Esophagus (tissue), 2 donors: ENCODE measurements around the gene DBNDD2. TPM values are rescaled to one million over a fixed set of nuclear protein-coding genes. Genes with fewer than 3 reads are reported as not detected.

ENCODE experiments used
- H3K27ac ChIP-seq, 2 donors: one replicate each; pipeline ENCODE4 v1.5.1; 2013; ENCODE audit warnings: low read depth in 2 of 2, mild to moderate bottlenecking in 2 of 2, inconsistent platforms in 1 of 2, low read length in 1 of 2, moderate library complexity in 1 of 2
- H3K27me3 ChIP-seq, 2 donors: one replicate each; pipeline ENCODE4 v1.6.1; 2013; ENCODE audit warnings: low read length in 2 of 2, control low read depth in 1 of 2, mild to moderate bottlenecking in 1 of 2; ENCODE audit not compliant: insufficient read depth in 2 of 2, control insufficient read depth in 1 of 2
- H3K36me3 ChIP-seq, 2 donors: one replicate each; pipeline ENCODE4 v1.6.1; 2013; ENCODE audit warnings: low read length in 1 of 2; ENCODE audit not compliant: control insufficient read depth in 2 of 2, insufficient read depth in 2 of 2
- H3K4me1 ChIP-seq, 2 donors: one replicate each; pipeline ENCODE4 v1.6.1; 2013; ENCODE audit warnings: low read length in 1 of 2; ENCODE audit not compliant: control insufficient read depth in 2 of 2, insufficient read depth in 2 of 2
- H3K4me3 ChIP-seq, 2 donors: one replicate each; pipeline ENCODE4 v1.5.1; 2013; ENCODE audit warnings: low read length in 2 of 2, mild to moderate bottlenecking in 2 of 2, low read depth in 1 of 2, moderate library complexity in 1 of 2
- H3K9me3 ChIP-seq, 2 donors: one replicate each; pipeline ENCODE4 v1.6.1; 2013; ENCODE audit warnings: mild to moderate bottlenecking in 2 of 2, low read depth in 1 of 2, low read length in 1 of 2, moderate library complexity in 1 of 2; ENCODE audit not compliant: control insufficient read depth in 2 of 2, insufficient read depth in 1 of 2
- WGBS, 2 donors: extraction: QIAGEN DNeasy Blood & Tissue Kit; methylation state at CpG; one replicate each; pipeline ENCODE4 v1.1.7; 2013; 5-methylcytosine and 5-hydroxymethylcytosine counted together
- polyA plus RNA-seq, 2 donors: library from polyadenylated mRNA; stranded (reverse); fragments of 200-250 nt; gene quantifications; one replicate each; pipeline ENCODE4 v1.2.3, GENCODE V29; 2013
- donor health status: healthy with polysubstance abuse.
- donor health status: Bipolar disorder and iron deficiency.

The DBNDD2 gene
- polyA plus RNA-seq, 2 donors = 31.0 to 65.1 TPM

GRCh38 chr20:45400346-45401031 is 7.6 kb upstream of the DBNDD2 start:
- peaks cover 0 to 2% of the 10 kb centered on the region in 2 donors for H3K4me1 ChIP-seq
- peaks cover 4 to 5% of the 10 kb centered on the region in 2 donors for H3K9me3 ChIP-seq
- no peaks in the 10 kb centered on the region for H3K27me3 ChIP-seq
- H3K36me3 ChIP-seq = no peaks in the 10 kb centered on the region
- H3K4me3 ChIP-seq = no peak overlapping the region
- H3K27ac ChIP-seq = no peak overlapping the region
- 96 to 99% methylated on average over 6 of the region's 6 CpGs for WGBS, 2 donors

- WGBS, 2 donors = 96% methylated on average over 1 of the region's 1 CpG
- Histone ChIP-seq H3K9me3 (peaks cover 3 to 5% of the 10 kb centered on the region in 2 donors), H3K4me3 (no peak overlapping the region), H3K27me3 (no peaks in the 10 kb centered on the region), H3K4me1 (peaks cover 3 to 12% of the 10 kb centered on the region in 2 donors), H3K36me3 (no peaks in the 10 kb centered on the region), H3K27ac (no peak overlapping the region)
These were observed 5.1 kb upstream of the DBNDD2 start for GRCh38 chr20:45402946-45403345.

GRCh38 chr20:45404438-45404837 is 3.7 kb upstream of the DBNDD2 start:
- Histone ChIP-seq H3K27me3 (no peaks in the 10 kb centered on the region), H3K9me3 (peaks cover 2 to 5% of the 10 kb centered on the region in 2 donors), H3K36me3 (peaks cover 0 to 3% of the 10 kb centered on the region in 2 donors), H3K4me3 (no peak overlapping the region), H3K27ac (no peak overlapping the region), H3K4me1 (peaks cover 3 to 14% of the 10 kb centered on the region in 2 donors)
- 73 to 81% methylated on average over 1 of the region's 1 CpG for WGBS, 2 donors

GRCh38 chr20:45405571-45406259 is 2.4 kb upstream of the DBNDD2 start:
- Histone ChIP-seq H3K27me3 (no peaks in the 10 kb centered on the region), H3K27ac (peak overlapping the region; percentile 86 to 89), H3K9me3 (peaks cover 0 to under 1% of the 10 kb centered on the region in 2 donors), H3K4me3 (peak overlapping the region; percentile 71 to 77), H3K4me1 (peaks cover 3 to 14% of the 10 kb centered on the region in 2 donors), H3K36me3 (peaks cover 0 to 9% of the 10 kb centered on the region in 2 donors)
- 1 to 2% methylated on average over 45 to 49 of the region's 49 CpGs for WGBS, 2 donors

- 1% methylated on average over 62 to 87 of the region's 87 CpGs for WGBS, 2 donors
- peaks cover 0 to 9% of the 10 kb centered on the region in 2 donors for H3K36me3 ChIP-seq
These were observed 1.6 kb upstream of the DBNDD2 start for GRCh38 chr20:45406260-45407066.

GRCh38 chr20:45407067-45407745 is 883 bp upstream of the DBNDD2 start:
- peak overlapping the region; percentile 86 to 89 for H3K27ac ChIP-seq
- no peaks in the 10 kb centered on the region for H3K27me3 ChIP-seq
- H3K4me3 ChIP-seq = peak overlapping the region; percentile 71 to 77
- H3K9me3 ChIP-seq = no peaks in the 10 kb centered on the region
- WGBS, 2 donors = 12 to 13% methylated on average over 30 of the region's 30 CpGs
- H3K4me1 ChIP-seq = peaks cover 3 to 14% of the 10 kb centered on the region in 2 donors
- peaks cover 0 to 9% of the 10 kb centered on the region in 2 donors for H3K36me3 ChIP-seq

More at GRCh38 chr20:45406260-45407066, 1.6 kb upstream of the DBNDD2 start:
- peak overlapping the region; percentile 86 to 89 for H3K27ac ChIP-seq
- H3K9me3 ChIP-seq = no peaks in the 10 kb centered on the region
- peak overlapping the region; percentile 71 to 77 for H3K4me3 ChIP-seq
- no peaks in the 10 kb centered on the region for H3K27me3 ChIP-seq
- H3K4me1 ChIP-seq = peaks cover 3 to 14% of the 10 kb centered on the region in 2 donors

GRCh38 chr20:45408646-45409213 is 641 bp downstream of the DBNDD2 start:
- Histone ChIP-seq H3K4me3 (no peak overlapping the region), H3K27me3 (no peaks in the 10 kb centered on the region), H3K27ac (peak overlapping the region in 1 of 2 donors; percentile 89), H3K4me1 (peaks cover 3 to 14% of the 10 kb centered on the region in 2 donors), H3K9me3 (no peaks in the 10 kb centered on the region), H3K36me3 (peaks cover 0 to 9% of the 10 kb centered on the region in 2 donors)
- WGBS, 2 donors = 75 to 81% methylated on average over 7 of the region's 7 CpGs

GRCh38 chr20:45409521-45410272 is 1.6 kb downstream of the DBNDD2 start:
- WGBS, 2 donors = 85 to 90% methylated on average over 7 of the region's 7 CpGs
- Histone ChIP-seq H3K27me3 (no peaks in the 10 kb centered on the region), H3K4me1 (peaks cover 3 to 14% of the 10 kb centered on the region in 2 donors), H3K27ac (no peak overlapping the region), H3K36me3 (peaks cover 0 to 9% of the 10 kb centered on the region in 2 donors), H3K4me3 (no peak overlapping the region), H3K9me3 (no peaks in the 10 kb centered on the region)
